ENCODE measurements around the gene CBFA2T3. TPM values are rescaled to one million over a fixed set of nuclear protein-coding genes. Genes with fewer than 3 reads are reported as not detected.

Gene CBFA2T3
- total RNA-seq, 4 donors from 2014 or later, result 0.95 to 7.3 (median 3.3) TPM

DNA sequence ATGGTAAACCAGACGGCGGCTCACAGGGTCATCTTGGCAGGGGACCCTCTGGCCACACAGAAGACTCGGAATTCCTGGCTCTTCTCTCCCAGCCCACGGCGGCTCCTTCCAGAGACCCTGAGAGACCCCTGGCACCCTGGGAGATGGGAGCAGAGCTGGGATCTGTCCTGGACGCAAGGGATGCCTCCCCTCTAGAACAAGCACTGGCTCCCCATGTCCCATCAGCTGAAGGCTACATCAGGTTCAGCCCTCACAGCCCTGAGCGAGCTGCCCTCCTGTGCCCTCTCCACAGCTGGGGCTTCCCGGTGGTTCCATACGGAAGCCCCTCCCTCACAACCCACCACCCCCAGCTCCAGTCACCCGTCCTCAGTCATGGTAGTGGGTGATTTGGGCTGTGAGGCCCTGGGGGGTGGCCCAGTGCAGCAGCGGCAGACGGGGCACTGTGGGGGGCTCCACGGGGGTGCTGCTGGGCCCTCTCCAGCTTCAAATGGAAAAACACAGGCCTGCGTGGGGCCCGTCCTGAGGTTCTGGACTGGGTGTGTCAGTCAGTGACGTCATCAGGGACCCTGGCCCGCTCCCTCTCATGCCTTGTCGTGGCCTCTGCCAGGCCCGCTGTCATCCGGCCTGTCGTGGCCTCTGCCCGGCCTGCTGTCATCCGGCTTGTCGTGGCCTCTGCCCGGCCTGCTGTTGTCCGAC, 13.0 kb upstream of the CBFA2T3 start:
- H3K27me3 ChIP-seq, result peaks cover 31 to 50% (median 36%) of the 10 kb centered on the region in 3 donors

GRCh38 chr16:88988980-88989811, 12.2 kb upstream of the CBFA2T3 start:
- no peaks in the 10 kb centered on the region for H3K4me1 ChIP-seq
- TF ChIP-seq, protein P1, sequence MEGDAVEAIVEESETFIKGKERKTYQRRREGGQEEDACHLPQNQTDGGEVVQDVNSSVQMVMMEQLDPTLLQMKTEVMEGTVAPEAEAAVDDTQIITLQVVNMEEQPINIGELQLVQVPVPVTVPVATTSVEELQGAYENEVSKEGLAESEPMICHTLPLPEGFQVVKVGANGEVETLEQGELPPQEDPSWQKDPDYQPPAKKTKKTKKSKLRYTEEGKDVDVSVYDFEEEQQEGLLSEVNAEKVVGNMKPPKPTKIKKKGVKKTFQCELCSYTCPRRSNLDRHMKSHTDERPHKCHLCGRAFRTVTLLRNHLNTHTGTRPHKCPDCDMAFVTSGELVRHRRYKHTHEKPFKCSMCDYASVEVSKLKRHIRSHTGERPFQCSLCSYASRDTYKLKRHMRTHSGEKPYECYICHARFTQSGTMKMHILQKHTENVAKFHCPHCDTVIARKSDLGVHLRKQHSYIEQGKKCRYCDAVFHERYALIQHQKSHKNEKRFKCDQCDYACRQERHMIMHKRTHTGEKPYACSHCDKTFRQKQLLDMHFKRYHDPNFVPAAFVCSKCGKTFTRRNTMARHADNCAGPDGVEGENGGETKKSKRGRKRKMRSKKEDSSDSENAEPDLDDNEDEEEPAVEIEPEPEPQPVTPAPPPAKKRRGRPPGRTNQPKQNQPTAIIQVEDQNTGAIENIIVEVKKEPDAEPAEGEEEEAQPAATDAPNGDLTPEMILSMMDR (IDR thresholded peaks at IDR 0.05 in 4 of 5, conservative IDR thresholded peaks at IDR 0.05 in 1 of 5), result no peak
- no peak for TF ChIP-seq POLR2A (IDR thresholded peaks at IDR 0.05)
- peaks cover 23 to 43% (median 29%) of the 10 kb centered on the region in 3 donors for H3K27me3 ChIP-seq
- H3K9me3 ChIP-seq, result no peaks in the 10 kb centered on the region
- no peak overlapping the region for H3K4me3 ChIP-seq
- no peak for DNase-seq
- in situ Hi-C loops (cut with MboI; ENCODE audit: low sequenced_read_pairs in 4 of 4) (no loop called here), intact Hi-C loops (cut with DNase I; ENCODE audit: low total_unique reads) (no loop called here)
- ATAC-seq, result no peak
- no peaks in the 10 kb centered on the region for H3K36me3 ChIP-seq
- no peak overlapping the region for H3K27ac ChIP-seq

More for the DNA sequence above, 13.0 kb upstream of the CBFA2T3 start:
- in situ Hi-C loops (cut with MboI; ENCODE audit: low sequenced_read_pairs in 4 of 4) (no loop called here), intact Hi-C loops (cut with DNase I; ENCODE audit: low total_unique reads) (no loop called here)
- DNase-seq, result no peak
- Histone ChIP-seq H3K9me3 (no peaks in the 10 kb centered on the region), H3K4me1 (no peaks in the 10 kb centered on the region), H3K4me3 (no peak overlapping the region), H3K27ac (no peak overlapping the region), H3K36me3 (no peaks in the 10 kb centered on the region)
- TF ChIP-seq, protein P1 (IDR thresholded peaks at IDR 0.05 in 4 of 5, conservative IDR thresholded peaks at IDR 0.05 in 1 of 5), result no peak
- no peak for TF ChIP-seq POLR2A (IDR thresholded peaks at IDR 0.05)
- ATAC-seq, result no peak

DNA sequence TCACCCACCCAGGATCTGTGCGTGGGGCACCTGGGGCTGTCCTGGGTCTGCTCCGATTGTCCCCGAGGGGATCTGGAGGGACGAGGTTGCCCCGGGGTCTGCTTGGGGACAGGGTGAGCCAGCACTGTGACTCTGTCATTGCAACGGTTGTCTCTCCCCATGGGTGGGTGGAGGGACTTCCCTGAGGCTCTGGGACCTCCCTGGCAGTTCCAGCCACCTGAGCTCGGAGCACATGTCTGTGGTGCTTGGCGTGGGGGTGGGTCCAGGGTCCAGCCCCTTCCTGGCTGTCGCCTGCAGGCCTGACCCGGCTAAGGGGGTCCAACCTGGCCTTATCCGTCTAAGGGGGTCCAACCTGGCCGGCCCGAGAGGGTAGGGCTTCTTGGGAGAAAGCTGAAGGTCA, 8.5 kb upstream of the CBFA2T3 start:
- ATAC-seq (no peak), DNase-seq (no peak)
- Histone ChIP-seq H3K27me3 (peaks cover 7 to 15% (median 15%) of the 10 kb centered on the region in 3 donors), H3K4me1 (no peaks in the 10 kb centered on the region), H3K4me3 (no peak overlapping the region), H3K36me3 (no peaks in the 10 kb centered on the region), H3K9me3 (no peaks in the 10 kb centered on the region), H3K27ac (no peak overlapping the region)
- no peak for TF ChIP-seq POLR2A (IDR thresholded peaks at IDR 0.05)
- TF ChIP-seq, protein P1 (IDR thresholded peaks at IDR 0.05 in 4 of 5, conservative IDR thresholded peaks at IDR 0.05 in 1 of 5), result no peak
- in situ Hi-C loops (cut with MboI; ENCODE audit: low sequenced_read_pairs in 4 of 4) (no loop called here), intact Hi-C loops (cut with DNase I; ENCODE audit: low total_unique reads) (no loop called here)

DNA sequence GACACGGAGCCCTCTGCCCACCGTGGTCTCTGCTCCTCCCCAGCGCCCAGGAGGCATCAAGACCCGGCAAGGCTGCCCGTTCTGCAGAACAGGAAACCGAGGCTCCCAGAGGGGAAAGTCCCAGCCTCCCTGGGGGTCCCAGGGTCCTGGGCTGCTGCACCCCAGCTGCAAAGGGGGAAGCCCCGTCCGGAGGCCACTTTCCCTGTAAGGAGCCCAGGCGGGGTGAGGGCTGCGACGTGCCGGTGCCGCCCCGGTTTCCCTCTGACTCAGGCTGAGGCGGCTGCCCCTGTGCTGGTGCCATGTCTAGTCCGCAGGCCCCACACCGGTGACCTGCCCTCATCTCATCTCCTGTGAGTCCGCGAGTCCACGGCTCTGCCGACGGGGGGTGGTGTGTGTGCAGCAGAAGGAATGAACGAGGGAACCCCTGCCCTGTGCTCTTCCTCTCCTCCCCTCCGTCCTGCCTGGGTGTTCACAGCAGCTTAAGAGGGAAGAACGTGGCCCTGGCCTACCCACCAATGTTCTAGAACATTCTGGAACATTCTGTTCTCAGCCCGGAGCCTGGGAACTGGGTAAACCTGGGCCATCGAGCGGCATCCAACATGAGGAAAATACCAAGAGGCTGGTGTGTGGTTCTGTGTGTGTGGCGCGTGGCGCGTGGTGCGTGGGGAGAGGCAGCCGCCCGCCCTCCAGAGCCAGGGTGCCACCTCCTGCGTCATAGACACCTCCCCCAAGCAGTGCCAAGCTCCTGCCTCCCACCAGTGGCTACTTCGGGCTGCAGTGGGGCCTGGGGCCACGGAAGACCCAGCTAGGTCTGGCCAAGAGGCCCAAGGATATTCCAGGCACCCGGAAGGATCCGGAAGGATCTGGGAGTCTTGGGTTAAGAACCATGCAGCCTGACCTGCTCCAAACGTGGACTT, 7.0 kb upstream of the CBFA2T3 start:
- in situ Hi-C loops (cut with MboI; ENCODE audit: low sequenced_read_pairs in 4 of 4) (no loop called here), intact Hi-C loops (cut with DNase I; ENCODE audit: low total_unique reads) (no loop called here)
- Histone ChIP-seq H3K4me3 (no peak overlapping the region), H3K27ac (no peak overlapping the region), H3K4me1 (no peaks in the 10 kb centered on the region), H3K27me3 (peaks cover 2 to 7% (median 3%) of the 10 kb centered on the region in 3 donors), H3K36me3 (no peaks in the 10 kb centered on the region), H3K9me3 (no peaks in the 10 kb centered on the region)
- DNase-seq, result no peak
- TF ChIP-seq, protein P1 (IDR thresholded peaks at IDR 0.05 in 4 of 5, conservative IDR thresholded peaks at IDR 0.05 in 1 of 5), result no peak
- no peak for TF ChIP-seq POLR2A (IDR thresholded peaks at IDR 0.05)
- no peak for ATAC-seq
